T-helper 22 cell (primary cell): ENCODE data around the gene RFX3.

Source experiments
- DNase-seq: peaks from one replicate; pipeline ENCODE4 v3.0.0-alpha.2; 2020; ENCODE audit warnings: low read depth

The RFX3 gene

GRCh38 chr9:3475300-3476020, 50.3 kb downstream of the RFX3 start:
- DNase-seq = no peak

GRCh38 chr9:3474821-3475220, 51.0 kb downstream of the RFX3 start:
- no peak for DNase-seq

GRCh38 chr9:3473405-3473804, 52.4 kb downstream of the RFX3 start:
- no peak for DNase-seq

- no peak for DNase-seq
These were observed 53.9 kb downstream of the RFX3 start for GRCh38 chr9:3471883-3472282.

- no peak for DNase-seq
These were observed 57.2 kb downstream of the RFX3 start for GRCh38 chr9:3468421-3469205.

GRCh38 chr9:3467593-3468219, 58.1 kb downstream of the RFX3 start:
- peak; percentile 8 for DNase-seq

- no peak for DNase-seq
These were observed 61.7 kb downstream of the RFX3 start for GRCh38 chr9:3464033-3464638.

GRCh38 chr9:3458806-3459475, 66.9 kb downstream of the RFX3 start:
- DNase-seq = no peak

GRCh38 chr9:3457175-3457574, 68.6 kb downstream of the RFX3 start:
- DNase-seq = no peak

GRCh38 chr9:3455717-3456116, 70.1 kb downstream of the RFX3 start:
- DNase-seq = no peak

- no peak for DNase-seq
These were observed 70.7 kb downstream of the RFX3 start for GRCh38 chr9:3455094-3455493.

- no peak for DNase-seq
These were observed 73.8 kb downstream of the RFX3 start for GRCh38 chr9:3451956-3452355.

GRCh38 chr9:3447788-3448187, 78.0 kb downstream of the RFX3 start:
- no peak for DNase-seq

- no peak for DNase-seq
These were observed 78.7 kb downstream of the RFX3 start for GRCh38 chr9:3447143-3447542.

GRCh38 chr9:3446313-3446712, 79.5 kb downstream of the RFX3 start:
- DNase-seq = no peak

GRCh38 chr9:3444016-3444415, 81.8 kb downstream of the RFX3 start:
- no peak for DNase-seq

GRCh38 chr9:3441197-3441816, 84.5 kb downstream of the RFX3 start:
- DNase-seq = no peak

- no peak for DNase-seq
These were observed 89.0 kb downstream of the RFX3 start for GRCh38 chr9:3436629-3437420.

- DNase-seq = no peak
These were observed 90.1 kb downstream of the RFX3 start for GRCh38 chr9:3435732-3436131.

- no peak for DNase-seq
These were observed 91.2 kb downstream of the RFX3 start for GRCh38 chr9:3434594-3434993.

GRCh38 chr9:3433754-3434153, 92.0 kb downstream of the RFX3 start:
- DNase-seq = no peak
